ENCODE results near the gene WDR59.

GRCh38 chr16:75019586-75019985 is 34.7 kb upstream of the WDR59 start:
- no peak for TF ChIP-seq CTCF (IDR thresholded peaks at IDR 0.05 in 4 of 5, conservative IDR thresholded peaks at IDR 0.05 in 1 of 5)
- TF ChIP-seq POLR2A (IDR thresholded peaks at IDR 0.05) = no peak

All from gastrocnemius medialis (tissue), 4 donors.